AG09309 (cell line): ENCODE results near the gene SUGCT.
A peak's percentile ranks its signal among the peaks of the same experiment; 100 is the strongest.

Experiments used
- DNase-seq: peaks from one replicate; pipeline ENCODE4 v3.0.0-alpha.2; 2010; ENCODE audit warnings: low read depth
- H3K4me3 ChIP-seq: 2 replicates; pipeline ENCODE4 v1.5.1; 2011; ENCODE audit warnings: mild to moderate bottlenecking, low read depth, low read length, moderate library complexity; ENCODE audit not compliant: control insufficient read depth
- CTCF ChIP-seq: IDR thresholded peaks from 2 replicates; pipeline ENCODE4 v1.5.1; 2011; ENCODE audit warnings: mild to moderate bottlenecking, low read depth, low read length, inconsistent platforms; ENCODE audit not compliant: insufficient read depth, control insufficient read depth; ENCODE audit errors: missing control alignments

The SUGCT gene

GRCh38 chr7:40890088-40890692 is 755.4 kb downstream of the SUGCT start:
- TF ChIP-seq CTCF = no peak
- DNase-seq = no peak

GRCh38 chr7:40891232-40891631 is 756.4 kb downstream of the SUGCT start:
- H3K4me3 ChIP-seq = no peak overlapping the region
- no peak for DNase-seq
- TF ChIP-seq CTCF = no peak

More at GRCh38 chr7:40890088-40890692, 755.4 kb downstream of the SUGCT start:
- no peak overlapping the region for H3K4me3 ChIP-seq

GRCh38 chr7:40899151-40899550 is 764.3 kb downstream of the SUGCT start:
- peak overlapping the region; percentile 18 for H3K4me3 ChIP-seq
- peak; percentile 88 for DNase-seq
- peak; percentile 3 for TF ChIP-seq CTCF

- H3K4me3 ChIP-seq = peak overlapping the region; percentile 19
- DNase-seq = peak; percentile 86
- TF ChIP-seq CTCF = no peak
These were observed 765.1 kb downstream of the SUGCT start for GRCh38 chr7:40899636-40900507.

GRCh38 chr7:40903872-40904271 is 769.1 kb downstream of the SUGCT start:
- no peak for TF ChIP-seq CTCF
- DNase-seq = no peak
- H3K4me3 ChIP-seq = no peak overlapping the region

GRCh38 chr7:40907286-40907685 is 772.5 kb downstream of the SUGCT start:
- DNase-seq = no peak
- no peak for TF ChIP-seq CTCF
- no peak overlapping the region for H3K4me3 ChIP-seq
